Measurements from ENCODE around the gene ZBTB16.

- TF ChIP-seq CTCF (conservative IDR thresholded peaks at IDR 0.05; ENCODE audit: low read depth in 2 of 2) (no peak), EZH2 (IDR thresholded peaks at IDR 0.05; ENCODE audit: low read depth, unreplicated experiment) (no peak), CREB1 (CRISPR knock-in tag; IDR thresholded peaks at IDR 0.05; ENCODE audit: low read depth) (no peak), POLR2AphosphoS5 (IDR thresholded peaks at IDR 0.05; ENCODE audit: low read depth) (no peak), JUNB (IDR thresholded peaks at IDR 0.05; ENCODE audit: unreplicated experiment) (no peak), STAT1 (IDR thresholded peaks at IDR 0.05; ENCODE audit: unreplicated experiment) (no peak), ZNF114 (CRISPR knock-in tag; IDR thresholded peaks at IDR 0.05) (no peak), EZH2phosphoT487 (IDR thresholded peaks at IDR 0.05; ENCODE audit: unreplicated experiment) (no peak), REST (IDR thresholded peaks at IDR 0.05; ENCODE audit: unreplicated experiment) (no peak), ZNF331 (CRISPR knock-in tag; IDR thresholded peaks at IDR 0.05; ENCODE audit: low read depth) (no peak)
These were observed 232.6 kb downstream of the ZBTB16 start for GRCh38 chr11:114291842-114292680.

All from GM23338 (cell line).